A549 treated with ZK216348 at 1 μM for 4 hours (cell line): ENCODE results near the gene SAMD8. TPM values are rescaled to one million over a fixed set of nuclear protein-coding genes. Genes with fewer than 3 reads are reported as not detected.

Source experiments
- total RNA-seq: library from RNA; stranded (reverse); fragments of 200-300 nt; extraction: Qiagen RNA extraction; gene quantifications from 5 replicates; pipeline ENCODE4 v1.2.3, GENCODE V29; 2022; ENCODE audit warnings: low read depth

Gene SAMD8
- total RNA-seq: 6.2 to 15.4 TPM (median 12.2 TPM) in 5 replicates

DNA sequence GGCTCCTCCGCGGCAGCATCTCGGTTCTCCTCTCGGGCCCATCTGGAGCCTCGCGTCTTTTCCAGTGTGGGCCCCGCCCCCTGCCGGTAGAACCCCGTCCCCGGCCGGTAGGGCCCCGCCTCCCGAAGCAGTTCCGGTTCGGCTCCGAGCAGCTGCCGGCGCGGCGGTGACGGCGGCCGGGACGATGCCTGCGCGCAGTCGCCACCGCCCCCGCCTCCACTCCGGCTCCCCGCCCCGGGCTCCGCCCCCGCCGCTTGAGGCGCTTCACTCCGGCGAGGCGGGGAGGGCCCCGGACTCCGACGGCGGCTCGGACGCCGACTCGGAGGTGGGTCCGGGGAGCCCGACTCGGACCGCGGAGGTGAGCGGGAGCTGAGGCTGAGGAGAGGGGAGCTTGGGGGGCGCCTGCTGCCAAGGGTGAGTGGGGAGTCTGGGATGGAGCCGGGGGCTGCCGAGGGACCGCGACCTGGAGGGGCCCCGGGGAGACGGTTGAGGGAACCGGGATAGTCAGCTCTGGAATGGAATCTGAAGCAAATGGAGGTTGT, at the start of gene SAMD8:
Gene SAMD8, plus strand, starts transcription at position 292 of the 542 bp plus-strand sequence. CDS start 38,873 bp downstream, outside the sequence.

DNA sequence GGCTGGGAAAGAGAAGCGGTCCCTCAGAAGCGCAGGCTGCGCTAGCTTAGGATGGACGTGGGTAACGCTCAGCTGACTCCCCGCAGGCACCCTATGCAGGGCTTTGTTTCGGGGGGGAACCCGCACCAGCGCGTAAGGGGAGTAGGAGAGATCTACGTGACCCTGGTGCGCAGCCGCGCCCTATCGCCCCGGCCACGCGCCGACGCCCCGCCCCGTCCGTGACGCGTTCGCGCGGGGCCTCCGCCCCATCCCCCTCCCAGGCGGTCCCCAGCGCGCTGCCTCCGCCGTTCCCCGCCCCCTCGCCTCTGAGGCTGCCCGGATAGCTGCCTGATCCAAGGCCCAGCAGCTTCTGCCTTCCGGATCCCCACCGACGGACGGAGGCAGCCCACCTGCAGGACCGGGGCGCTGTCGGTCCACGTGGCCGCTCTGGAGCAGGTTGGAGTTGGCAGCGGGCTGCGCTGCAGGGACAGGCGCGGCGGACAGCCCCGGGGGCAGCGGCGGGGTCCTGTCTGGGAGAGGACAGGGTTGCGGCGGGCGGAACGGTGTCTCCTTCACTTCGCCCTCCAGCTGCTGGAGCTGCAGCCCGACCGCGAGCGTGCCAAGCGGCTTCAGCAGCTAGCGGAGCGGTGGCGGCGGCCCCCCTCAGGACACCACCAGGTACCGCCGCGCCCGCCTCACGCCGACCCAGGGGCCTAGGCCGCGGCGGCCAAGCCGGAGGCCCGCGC, 99.0 kb downstream of the SAMD8 start, which contains the start of gene VDAC2:
Gene VDAC2, plus strand, starts transcription at position 515 of the 725 bp plus-strand sequence. CDS start 363 bp downstream, outside the sequence.

Other genes with a start within 250 kb of the SAMD8 start
- gene VDAC2, start 99.1 kb downstream of the SAMD8 start, total RNA-seq: 295 to 365 TPM (median 306 TPM) in 5 replicates
- 29.4 to 59.4 TPM (median 50.0 TPM) in 5 replicates for gene COMTD1, start 124.3 kb downstream of the SAMD8 start, total RNA-seq